EH (cell line): ENCODE results near the gene MAPK1.
"Not testable (repeated sequence)": the region's sequence is repeated elsewhere in the genome, so short reads cannot be mapped to it uniquely, and the experiment has no call there.

ENCODE experiments used
- DNase-seq: peaks from one replicate; pipeline ENCODE4 v3.0.0-alpha.2; 2015; ENCODE audit warnings: low read depth

Gene MAPK1

DNA sequence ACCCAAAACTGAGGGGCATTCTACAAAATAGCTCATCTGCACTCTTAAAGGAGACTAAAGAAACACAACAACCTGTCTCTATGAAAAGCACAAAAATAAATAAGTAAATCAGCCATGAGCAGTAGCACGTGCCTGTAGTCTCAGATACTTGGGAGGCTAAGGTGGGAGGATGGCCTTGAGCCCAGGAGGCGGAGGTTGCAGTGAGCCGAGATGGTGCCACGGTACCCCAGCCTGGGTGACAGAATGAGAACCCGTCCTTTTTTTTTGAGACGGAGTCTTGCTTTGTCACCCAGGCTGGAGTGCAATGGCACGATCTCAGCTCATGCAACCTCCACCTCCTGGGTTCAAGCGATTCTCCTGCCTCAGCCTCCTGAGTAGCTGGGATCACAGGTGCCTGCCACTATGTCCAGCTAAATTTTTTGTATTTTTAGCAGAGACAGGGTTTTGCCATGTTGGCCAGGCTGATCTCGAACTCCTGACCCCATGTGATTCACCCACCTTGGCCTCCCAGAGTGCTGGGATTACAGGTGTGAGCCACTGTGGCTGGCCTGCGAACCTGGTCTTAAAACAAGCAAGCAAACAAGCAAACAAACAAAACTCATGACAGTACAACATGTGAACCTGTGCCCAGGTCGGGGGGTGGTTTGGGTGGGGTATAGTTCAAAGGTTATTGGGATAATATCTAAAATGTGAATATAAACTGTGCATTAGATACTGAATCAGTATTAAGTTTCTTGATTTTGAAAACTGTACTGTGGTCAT lies 76.4 kb downstream of the MAPK1 start:
- DNase-seq: not testable (repeated sequence)

GRCh38 chr22:21790359-21790758 lies 77.1 kb downstream of the MAPK1 start:
- DNase-seq: no peak

- DNase-seq: not testable (repeated sequence)
These were observed 79.9 kb downstream of the MAPK1 start for GRCh38 chr22:21787565-21787964.

DNA sequence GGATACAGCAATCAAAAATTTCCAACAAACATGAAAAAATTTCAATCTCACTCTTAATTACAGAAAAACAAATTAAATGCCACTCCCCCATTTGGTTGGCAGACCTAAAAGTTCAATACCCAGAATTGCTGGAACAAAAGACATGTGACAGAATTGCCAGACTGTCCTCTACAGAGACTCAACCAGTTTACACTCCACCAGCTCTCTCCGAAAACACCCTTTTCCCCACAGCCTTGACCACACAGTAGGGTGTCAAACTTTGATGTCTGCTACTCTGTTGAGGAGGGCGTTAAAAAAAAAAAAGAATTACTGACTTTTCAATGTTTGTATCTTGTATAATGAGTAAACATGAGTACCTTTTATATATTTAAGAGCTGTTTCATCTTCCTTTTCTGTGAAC lies 87.2 kb downstream of the MAPK1 start:
- no peak for DNase-seq

DNA sequence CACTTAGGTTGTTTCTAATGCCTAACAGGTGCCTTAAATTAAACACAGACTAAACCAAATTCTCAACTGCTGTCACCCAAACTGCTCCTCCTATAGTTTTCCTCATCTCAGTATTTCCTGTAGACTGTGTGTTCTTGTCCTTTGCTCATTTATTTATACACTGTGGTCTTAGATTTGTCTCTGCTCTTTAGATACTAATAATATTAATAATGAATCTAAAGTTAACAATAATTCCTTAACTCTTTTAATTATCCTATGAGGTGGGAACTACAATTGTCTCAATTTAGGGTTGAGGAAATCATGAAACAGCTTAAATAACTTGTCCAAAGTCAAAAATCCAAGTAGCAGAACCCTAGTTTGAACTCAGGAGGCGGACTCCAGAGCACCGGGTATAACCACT lies 88.0 kb downstream of the MAPK1 start:
- no peak for DNase-seq

GRCh38 chr22:21778705-21779363 lies 88.6 kb downstream of the MAPK1 start:
- peak; percentile 78 for DNase-seq

DNA sequence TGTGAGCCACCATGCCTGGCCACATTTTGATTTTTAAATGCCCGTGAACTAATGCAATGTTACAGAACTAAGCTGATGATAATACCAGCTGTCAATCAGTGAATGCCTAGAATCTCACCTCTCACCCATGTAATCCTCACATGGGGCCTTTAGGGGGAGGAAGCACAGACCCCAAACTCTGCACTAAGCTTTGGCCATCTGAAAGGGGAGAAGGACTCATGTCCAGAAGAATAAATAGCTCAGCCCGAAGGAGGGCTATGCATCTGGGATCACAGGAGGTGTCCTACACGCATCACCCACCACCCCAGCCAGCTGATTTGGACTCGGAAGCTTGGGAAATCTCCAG lies 95.8 kb downstream of the MAPK1 start:
- no peak for DNase-seq

DNA sequence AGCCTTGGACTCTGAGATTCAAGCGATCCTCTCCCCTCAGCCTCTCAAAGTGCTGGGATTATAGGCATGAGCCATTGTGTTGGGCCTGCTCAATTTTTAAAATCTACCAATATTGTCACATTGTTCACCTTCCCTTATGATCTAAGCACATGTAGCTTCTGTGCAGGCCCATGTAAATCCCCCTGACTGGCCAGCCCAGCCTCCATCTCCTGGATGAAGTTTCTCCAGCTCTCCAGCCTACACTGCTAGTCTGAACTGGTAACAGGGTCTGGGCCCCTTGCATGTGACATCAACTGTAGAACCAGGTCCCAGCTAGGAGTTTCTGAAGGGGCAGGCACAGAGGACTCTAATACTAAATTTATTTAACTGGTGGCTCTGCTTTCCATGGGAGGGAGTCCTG lies 99.0 kb downstream of the MAPK1 start:
- no peak for DNase-seq

DNA sequence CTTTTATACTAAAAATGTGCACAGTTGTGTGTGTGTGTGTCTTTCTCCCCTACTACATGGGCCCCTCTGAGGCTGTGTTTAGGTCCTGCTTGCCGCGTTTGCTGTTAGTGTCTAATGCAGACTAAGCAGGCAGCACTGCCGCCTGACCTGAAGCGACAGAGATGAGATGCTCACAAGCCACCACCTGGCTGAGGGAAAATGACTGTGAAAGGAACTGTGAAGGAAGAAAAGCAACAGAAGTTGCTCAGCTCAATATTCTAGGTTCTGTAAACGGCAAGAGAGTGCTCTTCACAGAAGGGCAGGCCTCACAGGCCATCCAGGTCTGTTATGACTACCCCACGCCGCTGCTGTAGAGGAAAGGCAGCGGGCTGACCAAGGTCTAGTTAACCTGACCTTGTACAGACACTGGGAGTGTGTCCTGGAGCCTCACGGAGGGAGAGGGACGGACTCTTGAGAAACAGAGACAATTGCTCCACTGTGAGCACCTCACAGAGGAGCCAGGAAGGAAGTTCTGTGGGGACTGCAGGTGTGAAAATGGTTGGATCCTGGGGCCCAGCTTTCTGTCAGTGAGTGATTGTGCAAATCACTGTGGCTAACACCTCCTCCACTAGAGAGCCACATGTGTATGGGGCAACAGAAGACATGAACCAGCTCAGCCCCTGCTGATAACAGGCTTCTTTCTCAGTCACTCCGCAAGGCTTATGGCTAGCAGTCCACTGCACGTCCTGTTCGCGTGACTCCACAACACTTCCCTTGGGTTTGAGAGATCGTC lies 100.6 kb downstream of the MAPK1 start:
- DNase-seq: no peak

GRCh38 chr22:21765909-21766529 lies 101.4 kb downstream of the MAPK1 start:
- no peak for DNase-seq

DNA sequence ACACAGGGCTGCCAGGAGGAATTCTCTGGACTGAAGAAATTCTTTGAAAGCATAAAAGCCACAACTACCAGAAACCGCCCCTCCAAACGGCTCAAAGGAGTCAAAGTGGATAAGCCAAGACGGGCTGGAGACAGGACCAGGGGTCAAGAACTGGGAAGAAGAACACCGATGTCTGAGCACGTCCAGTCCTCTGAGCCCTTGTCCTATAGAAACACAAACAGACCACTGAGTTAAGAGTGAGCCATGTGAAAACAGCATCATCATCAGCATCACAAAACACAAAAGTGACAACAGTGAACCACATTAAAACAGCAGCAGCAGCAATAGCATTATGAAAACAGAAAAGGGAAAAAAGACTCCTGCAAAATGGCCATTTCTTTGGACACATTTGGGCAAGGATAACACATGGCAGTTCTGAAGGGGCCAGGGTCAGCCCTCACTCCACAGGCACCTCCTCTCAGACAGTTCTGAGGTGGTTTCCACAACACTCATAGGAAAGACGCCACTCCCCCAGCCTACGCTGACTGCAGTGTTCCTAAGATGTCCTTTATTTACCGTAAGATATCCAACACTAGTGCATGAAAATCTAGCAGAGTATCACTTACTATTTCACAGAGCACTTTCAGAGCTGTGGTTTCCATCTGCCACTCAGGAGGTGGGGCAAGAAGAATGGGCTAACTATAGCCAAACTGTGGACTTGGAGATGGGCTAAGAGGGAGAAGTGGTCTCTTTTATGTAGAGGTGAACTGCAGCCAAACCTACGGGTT lies 103.2 kb downstream of the MAPK1 start:
- DNase-seq: no peak

DNA sequence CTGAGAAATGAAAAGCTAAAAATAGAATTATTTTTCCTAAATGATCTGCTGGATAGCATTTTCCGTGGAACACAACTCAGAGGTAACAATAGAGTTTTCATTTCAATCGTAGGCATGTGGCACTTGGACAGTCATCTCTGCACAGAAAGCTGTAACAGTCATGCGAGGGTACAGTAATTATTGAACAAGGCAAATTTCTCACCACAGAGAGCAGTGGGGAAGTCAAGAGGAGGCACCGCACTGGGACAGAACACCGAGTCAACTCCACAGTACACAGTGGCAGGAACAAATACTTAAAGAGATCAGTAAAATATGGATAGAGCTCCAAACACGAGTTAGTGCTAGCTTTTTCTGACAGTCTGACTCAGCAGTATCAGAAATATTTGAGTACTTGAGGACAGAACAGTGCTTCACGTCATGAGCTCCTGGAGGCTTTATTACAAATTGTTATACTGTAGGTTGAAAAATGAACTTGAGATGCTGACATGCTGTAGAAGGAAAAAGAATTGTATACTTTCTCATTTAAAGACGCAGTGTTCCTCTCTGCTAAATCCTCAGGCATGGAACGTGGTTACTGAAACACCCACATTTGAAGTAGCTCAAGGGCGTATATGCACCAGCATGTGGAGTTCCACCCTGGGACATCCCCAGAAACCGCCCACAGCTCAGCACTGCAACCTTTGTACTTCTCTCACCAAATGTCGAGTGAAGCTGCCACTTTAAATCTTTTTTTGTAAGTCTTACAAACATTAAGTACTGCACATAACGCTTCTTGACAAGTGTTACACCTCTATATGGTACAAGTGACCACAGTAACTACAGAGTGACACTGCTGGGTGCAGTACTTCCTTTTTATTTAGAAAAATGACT lies 104.5 kb downstream of the MAPK1 start:
- no peak for DNase-seq

- DNase-seq: no peak
These were observed 105.3 kb downstream of the MAPK1 start for GRCh38 chr22:21761994-21762680.

DNA sequence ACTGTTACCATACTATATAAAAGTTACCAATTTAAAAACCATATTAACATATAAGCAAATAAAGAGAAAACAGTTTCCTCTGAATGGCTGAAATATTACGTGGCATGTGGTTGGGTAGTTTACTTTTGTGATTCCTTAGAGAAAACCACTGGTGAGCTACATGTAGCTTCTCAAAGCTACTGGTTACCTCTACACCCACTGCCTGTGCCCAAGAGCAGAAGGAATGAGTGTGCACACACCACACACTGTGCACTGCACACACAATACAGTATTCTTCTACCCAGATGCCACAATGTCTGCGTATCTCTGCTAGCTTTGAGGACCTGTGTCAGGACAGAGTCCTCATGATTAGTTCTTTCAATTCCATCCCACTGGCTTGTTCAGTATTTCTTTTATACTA lies 106.4 kb downstream of the MAPK1 start:
- DNase-seq: no peak

DNA sequence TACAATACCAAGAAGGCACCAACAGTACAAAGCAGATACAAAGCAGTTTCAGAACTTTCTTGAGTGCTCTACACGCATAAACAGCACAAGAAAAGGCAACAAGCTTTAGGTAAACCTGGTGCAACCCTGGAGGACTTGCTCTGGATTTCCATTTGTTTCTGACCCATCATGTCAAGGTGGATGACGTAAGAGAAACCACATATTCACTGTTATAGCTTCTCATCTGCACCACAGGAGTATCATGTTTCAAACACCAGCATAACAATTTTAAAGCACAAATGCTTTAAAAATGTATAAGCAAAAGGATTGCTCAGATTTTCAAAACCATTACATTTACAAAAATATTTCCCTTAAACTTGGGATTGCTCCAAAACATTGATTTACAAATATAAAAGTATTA lies 106.8 kb downstream of the MAPK1 start:
- DNase-seq: peak; percentile 61

DNA sequence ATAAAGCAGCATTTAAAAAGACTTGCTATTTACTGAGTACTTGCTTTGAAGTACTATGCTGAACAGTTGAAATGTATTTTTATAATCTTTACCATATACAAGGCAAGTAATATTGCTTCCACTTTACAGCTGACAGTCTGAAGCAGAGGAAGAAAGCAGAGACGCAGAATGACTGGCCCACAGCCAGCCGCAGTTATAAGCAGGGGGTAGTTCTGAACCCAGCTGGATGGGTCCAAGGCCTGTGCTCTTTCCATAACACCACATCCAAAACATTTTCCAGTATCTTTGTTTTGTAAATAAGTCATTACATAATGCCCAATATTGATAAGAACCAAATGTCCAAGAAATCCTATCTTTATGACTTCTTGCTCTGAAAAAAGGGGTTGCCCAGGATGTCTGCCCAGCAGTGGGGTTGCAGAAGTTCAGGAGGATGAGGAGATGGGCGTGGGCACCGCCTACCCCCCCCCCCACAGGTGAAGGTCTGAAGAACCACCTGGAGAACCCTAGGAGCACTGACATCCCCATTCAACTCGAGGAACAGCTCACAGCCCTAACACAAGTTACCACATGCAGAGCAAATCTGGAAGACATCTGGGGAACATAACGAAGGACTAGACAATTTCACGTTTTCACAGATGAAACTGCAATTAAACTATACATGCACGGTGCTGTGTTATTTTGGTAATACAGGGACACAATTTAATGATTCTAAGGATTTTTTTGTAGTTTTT lies 107.6 kb downstream of the MAPK1 start:
- no peak for DNase-seq

GRCh38 chr22:21759093-21759492 lies 108.4 kb downstream of the MAPK1 start:
- DNase-seq: no peak

DNA sequence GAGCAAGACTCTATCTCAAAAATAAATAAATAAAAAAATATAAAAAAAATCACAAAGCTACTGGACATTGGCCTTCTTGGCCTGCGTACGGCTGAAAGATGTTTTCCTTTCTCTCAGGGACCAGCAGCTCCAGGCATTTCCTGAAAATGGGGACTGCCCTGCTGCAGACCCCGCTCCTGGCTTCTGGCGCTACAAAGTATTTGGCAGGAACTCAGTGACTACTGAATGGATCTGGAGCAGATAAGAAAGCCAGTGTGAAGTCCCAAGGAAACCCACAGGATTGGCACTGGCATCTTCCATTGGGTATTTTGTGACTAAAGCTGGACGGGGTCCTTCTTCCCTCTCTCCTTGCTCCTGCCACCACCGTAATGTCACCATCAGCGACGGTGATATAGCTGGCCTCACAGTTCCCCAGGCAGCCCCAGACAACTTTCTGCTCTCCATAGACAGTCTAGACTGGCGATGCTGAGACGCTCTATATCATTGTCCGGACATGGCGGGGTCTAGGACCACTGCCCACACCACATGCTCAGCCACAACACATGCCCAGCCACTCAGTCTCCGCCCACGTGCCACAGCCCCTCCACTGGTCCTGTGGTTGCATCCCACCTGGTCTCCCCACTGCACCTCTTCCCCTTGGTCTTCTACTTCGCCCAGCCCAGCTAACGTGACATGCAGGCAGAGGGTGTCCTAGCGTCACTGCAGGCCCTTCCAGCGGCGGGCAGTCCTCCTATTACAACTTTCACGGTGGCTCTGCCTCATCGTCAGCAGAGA lies 109.2 kb downstream of the MAPK1 start:
- DNase-seq: no peak

GRCh38 chr22:21755851-21756284 lies 111.6 kb downstream of the MAPK1 start:
- peak; percentile 73 for DNase-seq
